NCI-H146 treated with DMSO at 0.1 percent for 48 hours (cell line): Measurements from ENCODE around the gene C20orf141.
A peak's percentile ranks its signal among the peaks of the same experiment; 100 is the strongest.
"Not testable (repeated sequence)": the region's sequence is repeated elsewhere in the genome, so short reads cannot be mapped to it uniquely, and the experiment has no call there.

ENCODE experiments used
- DNase-seq: peaks from one replicate; lab custom pipeline; 2025; ENCODE audit not compliant: unreplicated experiment; lab: John Stamatoyannopoulos, UW

The C20orf141 gene

DNA sequence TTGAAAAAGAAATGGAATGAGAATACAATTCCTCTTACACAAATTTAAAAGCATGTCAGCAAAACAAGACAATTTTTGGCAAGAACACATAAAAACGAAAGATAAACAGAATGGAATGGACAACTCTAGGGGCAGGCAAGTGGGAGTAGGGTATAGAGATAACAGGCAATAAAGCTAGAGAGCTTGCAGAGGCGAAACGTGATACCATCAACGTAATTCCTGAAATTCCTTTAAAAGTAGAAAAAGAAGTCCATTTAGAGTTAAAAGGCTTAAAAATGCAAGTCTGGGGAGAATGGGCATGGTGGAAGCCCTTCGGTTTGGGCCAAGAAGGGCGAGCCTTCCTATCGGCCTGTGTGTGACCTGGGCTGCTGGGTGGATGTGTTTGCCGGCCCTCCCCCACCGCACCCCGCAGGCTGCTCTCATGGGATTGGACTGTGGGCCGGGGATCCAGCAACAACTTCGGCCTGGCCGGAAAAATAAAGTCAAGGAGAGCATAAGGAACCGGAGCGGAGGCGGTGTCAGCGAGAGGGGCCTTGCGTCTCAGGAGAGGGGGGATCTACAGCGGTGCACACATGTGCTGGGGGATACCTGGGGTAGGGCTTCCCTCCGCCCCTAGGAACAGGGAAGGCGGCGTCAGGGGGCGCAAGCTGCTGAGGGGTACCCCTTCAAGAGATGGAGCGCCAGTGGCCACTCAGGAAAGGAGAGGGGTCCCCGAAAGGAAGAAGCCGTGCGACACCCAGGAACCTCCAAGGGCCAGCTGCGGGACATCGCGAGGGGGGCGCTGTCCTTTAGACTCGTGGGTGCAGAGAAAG is 5.5 kb downstream of the C20orf141 start:
- no peak for DNase-seq

DNA sequence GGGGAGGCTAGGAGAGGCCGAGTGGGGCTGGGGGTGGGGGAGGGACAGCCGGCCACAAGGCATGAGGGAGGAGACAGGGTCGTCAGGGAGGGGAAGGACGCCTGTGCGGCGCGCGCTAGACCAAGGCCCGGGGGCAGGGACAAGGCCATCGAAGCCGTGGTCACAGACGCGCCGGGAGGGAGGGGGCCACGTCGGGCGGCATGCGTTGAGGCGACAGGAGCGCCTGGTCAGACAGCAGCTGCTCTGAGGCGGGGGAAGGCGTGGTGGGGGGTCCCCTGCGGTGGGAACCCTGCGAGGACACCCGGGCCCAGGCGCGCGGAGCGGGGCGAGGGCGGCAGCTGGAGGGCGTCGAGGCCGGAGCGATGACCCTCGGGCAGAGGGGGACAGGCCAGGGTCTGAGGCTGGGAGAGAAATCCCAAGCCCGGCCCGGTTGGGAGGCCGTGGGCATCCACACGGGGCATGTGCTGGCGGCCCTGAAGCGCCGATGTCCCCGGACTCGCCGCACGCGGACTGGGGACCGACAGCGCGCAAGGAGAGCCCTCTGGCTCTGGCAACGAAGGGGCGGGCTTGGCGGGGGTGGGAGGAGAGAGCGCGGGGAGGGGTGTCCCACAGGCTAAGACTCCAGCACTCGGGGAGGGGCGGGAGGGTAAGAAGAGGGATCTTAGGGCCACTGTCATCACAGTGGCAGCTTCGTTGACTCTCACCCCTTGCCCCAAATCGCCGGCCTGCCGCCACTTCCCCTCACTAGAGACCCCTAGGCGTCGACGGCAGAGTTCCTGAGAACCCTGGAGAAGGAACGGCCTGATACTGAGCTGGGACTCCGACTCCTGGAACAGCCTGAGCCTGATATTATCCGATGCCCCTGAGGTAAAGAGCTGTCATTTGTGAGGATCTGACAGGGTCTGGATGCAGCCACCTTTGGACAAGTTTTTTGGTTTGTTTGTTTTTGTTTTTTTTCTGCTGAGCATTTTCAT is 6.4 kb downstream of the C20orf141 start:
- DNase-seq: no peak

DNA sequence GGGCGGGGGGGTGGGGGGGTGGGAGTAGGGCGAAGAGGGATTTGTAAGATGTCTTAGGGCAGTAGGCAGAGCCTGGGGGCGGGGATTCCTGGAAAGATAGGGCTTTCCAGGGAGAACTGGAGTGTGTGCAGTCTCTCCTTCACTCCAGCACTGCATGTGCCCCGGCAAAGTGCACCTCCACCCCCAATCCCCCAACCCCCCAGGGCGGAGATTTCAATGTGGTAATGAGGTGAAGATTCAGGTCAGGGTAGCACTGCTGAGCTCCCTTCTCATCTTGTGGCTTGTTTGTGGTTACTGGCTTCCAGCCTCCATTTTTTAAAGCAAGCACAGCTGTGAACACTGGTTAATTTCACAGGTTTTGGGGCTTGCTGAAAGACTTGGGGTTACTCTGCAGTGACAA is 7.3 kb downstream of the C20orf141 start:
- no peak for DNase-seq

DNA sequence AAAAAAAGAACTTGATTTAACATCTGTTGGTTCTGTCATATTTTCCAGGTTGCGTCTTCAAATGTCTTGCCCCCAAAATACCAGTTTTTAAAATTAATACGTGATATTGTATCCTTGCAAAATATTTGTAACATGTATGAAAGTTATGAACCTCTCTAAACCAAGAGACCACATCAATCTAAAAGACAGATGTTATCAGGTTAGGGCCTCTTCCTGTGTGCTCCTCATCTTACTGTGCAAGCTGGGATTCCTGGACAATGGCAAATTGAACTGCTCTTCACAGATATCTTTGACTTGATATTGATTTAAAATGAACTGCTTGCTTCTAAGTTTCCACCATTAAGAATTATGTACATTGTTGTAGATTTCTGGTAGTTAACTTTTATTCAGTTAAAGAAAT is 11.0 kb downstream of the C20orf141 start:
- no peak for DNase-seq

DNA sequence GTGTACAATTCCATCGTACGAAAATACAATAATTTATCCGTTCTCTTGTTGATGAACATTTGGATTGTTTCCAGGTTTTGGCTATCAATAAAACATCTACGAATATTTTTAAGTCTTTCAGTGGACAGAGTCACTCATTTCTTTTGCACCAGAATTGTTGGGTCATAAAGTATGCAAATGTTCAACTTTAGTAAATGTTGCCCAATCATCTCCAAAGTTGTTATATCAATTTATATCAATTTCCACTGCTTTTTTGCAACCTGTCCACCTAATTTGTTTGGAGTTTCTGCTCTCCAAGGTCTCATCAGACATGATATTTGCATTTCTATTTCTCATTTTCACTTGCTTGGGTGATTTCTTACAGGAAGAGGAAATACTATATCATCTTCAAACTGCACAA is 11.9 kb downstream of the C20orf141 start:
- no peak for DNase-seq

DNA sequence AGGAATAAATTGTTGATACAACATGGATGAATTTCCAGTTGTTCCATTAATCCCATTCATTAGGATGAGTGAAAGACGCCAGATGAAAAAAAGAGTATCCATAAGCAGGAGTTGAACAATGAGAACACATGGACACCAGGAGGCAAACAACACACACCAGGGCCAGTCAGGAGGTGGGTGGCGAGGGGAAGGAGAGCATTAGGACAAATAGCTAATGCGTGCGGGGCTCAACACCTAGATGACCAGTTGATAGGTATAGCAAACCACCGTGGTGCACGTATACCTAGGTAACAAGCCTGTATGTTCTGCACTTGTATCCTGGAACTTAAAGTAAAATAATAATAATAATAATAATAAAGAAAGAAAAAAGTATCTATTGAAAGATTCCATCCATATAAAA is 14.6 kb downstream of the C20orf141 start:
- no peak for DNase-seq

DNA sequence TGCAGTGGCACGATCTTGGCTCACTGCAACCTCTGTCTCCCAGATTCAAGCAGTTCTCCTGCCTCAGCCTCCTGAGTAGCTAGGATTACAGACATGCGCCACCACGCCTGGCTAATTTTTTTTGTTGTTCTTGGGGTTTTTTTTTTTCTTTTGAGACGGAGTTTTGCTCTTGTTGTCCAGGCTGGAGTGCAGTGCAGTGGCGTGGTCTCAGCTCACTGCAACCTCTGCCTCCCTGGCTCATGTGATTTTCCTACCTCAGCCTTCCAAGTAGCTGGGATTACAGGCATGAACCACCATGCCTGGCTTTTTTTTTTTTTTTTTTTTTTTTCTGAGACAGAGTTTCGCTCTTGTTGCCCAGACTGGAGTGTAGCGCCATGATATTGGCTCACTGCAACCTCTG is 16.4 kb downstream of the C20orf141 start:
- DNase-seq: not testable (repeated sequence)

DNA sequence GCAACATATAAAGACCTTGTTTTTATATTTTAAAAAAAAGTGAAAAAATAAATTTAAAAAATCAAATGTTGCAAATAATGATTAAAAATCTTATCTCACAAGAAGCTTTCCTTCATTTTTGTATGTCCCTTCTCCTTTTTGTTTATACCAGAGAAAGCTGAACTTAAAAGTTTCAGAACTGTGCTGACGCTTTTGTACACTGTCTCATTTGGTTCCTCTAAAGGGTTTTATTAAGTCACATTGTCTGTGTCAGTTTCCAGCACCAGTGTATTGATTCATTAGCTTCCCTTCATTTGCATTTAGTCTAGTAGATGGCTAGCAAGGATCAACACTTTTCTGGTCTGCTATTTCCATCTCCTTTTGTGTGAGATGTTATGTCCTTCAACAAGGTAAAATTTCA is 19.0 kb downstream of the C20orf141 start:
- DNase-seq: no peak

DNA sequence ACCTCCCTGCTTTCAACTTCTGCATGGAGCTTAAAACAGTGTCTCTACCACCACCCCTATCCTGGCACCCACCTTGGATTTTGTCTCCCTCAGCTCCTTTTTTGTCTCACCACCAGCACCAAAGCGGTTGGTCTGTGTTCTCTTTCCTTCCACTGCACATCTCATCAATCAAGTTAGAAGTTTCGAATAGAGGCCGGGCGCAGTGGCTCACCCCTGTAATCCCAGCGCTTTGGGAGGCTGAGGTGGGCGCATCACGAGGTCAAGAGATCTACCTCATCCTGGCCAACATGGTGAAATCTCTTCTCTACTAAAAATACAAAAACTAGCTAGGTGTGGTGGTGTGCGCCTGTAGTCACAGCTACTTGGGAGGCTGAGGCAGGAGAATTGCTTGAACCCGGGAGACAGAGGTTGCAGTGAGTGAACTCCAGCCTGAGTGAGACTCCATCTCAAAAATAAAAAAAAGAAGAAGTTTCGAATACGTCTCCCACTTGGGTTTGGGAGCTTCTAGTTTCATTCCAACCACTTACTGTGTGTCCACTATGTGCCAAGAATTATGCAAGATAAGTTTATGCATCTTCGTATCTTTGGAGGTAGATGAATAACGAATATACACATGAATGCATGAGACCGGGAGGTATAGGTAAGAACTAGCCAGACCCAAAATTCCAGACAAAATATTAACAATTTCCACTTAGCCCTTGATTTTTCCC is 19.8 kb downstream of the C20orf141 start:
- no peak for DNase-seq

DNA sequence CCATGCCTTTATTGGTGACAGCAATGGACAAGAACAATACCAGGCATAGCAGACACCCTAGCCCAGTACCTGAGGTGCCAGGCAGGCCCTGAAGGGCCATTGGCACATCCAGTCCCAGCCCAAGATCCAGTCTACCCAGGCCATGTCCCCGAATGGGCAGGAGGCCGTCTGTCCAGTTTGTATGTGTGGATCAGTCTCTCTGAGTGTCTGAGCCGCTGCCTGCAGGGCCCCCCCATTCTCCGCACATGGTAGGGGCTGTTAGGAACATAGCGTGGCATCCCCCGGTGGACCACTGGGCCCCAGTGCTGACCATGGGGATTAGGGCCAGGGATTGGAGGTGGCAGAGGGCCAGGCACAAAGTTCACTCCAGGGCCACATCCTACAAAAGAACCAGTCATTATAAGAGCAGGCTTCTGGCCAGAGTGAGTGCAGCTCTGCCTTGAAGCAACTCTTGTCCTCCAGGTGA is 20.6 kb downstream of the C20orf141 start:
- DNase-seq: no peak

DNA sequence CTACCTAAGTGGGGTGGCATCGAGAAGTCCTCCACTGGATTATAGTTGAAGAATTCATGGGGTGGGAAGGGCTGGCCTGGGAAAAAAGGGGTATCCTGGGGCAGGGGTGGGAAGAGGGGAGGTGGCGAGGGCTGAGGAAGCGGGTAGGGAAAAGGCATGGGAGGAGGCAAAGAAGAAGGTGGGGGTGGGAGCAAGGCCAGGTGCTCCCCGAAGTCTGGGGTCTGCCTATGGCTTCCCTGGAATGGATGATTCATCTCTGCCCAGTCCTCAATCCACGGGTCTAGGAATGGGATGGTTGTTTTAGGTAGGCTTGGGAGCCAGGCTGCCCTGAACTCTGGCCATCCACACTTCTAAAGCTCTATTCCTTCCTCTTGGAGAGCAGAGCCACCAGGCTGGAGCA is 21.2 kb downstream of the C20orf141 start:
- no peak for DNase-seq

DNA sequence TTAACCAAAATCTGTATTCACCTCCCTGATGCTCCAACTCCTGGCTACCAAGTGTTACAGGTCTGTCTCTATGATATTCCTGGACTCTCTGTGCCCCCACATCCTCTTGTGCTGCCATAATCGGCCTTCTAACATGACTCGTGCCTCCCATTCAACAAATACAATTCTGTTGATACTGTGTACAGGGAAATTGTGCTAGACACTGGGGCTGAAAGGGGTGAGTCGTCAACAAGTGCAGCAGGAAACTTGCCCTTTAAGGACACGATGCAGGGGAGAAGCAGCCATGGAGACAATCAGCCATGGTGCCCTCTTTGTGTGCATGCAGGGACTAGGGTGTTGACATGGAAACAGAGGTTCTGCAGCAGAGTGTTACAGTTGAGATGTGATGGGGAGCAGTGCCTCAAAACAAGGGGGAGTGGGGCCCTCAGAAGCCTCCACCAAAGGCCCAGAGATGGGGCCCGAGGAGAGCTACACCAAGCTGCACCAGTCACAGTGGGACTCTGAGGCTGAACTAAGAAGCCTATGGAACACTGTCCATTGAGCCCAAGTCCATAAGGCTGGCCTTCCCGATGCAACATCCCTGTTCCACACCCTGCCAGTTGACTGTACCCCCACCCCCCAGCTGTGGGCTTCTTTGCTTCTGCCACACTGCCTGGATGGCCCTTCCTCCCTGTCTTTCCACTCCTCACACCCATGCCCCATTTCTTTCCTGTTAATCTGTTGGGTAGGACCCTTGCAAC is 22.6 kb downstream of the C20orf141 start:
- no peak for DNase-seq

DNA sequence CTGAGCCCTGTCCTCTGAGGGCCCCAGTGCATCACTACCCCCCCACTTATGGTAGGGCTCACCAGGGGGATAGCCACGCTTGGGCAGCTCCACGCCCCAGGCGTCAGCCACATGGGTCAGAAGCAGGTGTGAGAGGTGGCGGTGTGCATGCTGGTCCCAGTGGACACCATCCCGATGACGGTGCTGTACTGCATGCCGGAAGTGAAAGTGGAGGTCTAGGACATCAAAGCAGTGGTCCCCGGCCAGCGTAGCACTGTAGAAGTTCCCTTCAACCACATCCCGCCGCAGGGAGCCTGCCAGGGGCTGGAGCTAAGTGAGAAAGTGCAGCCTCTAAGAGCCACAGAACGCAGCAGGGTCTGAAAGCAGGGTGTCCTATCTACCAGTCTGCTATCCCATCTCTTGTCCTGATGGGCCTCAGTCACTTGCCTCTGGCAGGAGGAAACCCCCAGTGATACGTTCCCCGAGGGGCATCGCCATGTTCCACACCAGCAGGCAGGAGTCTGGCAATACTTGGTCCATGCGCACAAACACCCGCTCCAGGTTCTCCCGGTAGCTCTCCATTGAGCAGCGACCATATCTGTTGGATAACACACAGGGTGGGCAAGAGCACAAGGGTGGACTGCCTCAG is 23.5 kb downstream of the C20orf141 start:
- no peak for DNase-seq

DNA sequence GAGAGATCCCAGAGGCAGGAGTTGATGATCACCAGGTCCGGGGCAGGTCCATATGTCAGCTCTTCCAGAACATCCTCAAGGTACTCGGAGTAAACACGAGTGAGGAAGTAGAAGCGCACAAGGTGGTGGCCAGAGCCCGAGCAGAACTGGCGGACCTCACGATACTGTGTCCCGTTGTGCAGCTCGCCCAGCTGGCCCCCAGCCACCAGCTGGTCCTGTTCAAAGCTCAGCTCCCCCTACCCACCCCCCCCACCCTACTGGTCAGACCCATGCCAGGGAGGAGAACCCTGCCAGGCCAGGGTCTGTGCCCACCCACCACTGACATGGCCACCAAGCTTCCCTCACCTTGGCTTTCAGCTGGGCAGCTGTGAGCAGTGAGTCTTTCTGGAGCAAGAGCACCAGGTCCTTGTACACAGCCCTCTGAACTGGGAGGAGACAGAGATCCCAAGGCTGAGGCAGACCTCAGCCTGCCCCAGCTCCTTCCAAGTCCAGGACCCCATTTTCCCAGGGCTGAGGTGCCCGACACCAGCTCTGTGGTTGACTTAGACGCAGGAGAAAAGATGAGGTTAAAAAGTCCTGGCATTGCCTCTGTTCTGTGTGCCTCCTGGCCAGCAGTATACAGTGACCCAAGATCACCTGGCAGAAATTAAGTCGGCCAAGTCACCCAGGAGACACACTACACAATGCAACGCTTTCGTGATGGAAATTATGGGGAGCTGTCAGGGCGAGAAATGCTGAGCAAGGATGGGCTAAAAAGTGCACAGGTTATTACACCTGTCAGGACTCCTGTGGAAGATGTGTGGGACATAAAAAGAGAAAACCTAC is 24.3 kb downstream of the C20orf141 start:
- no peak for DNase-seq

DNA sequence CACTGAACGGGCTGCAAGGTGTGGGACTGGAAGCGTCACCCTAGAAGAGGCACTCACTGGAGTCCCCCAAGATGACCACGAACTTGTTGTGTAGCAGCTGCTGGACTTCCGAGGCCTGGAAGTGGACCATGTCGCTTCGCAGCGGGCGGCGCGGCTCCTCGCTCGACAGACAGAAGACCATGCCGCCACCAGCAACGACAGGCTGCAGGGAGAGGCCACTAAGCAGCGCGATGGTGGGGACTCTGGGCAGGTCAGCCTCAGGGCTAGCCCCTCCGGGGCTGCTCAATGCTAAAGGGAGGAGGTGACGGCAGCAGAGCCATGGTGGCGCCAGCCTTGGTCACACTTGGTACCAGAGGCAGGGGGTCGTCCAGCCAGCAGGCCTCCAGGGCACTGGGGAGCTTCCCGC is 24.9 kb downstream of the C20orf141 start:
- DNase-seq: no peak

DNA sequence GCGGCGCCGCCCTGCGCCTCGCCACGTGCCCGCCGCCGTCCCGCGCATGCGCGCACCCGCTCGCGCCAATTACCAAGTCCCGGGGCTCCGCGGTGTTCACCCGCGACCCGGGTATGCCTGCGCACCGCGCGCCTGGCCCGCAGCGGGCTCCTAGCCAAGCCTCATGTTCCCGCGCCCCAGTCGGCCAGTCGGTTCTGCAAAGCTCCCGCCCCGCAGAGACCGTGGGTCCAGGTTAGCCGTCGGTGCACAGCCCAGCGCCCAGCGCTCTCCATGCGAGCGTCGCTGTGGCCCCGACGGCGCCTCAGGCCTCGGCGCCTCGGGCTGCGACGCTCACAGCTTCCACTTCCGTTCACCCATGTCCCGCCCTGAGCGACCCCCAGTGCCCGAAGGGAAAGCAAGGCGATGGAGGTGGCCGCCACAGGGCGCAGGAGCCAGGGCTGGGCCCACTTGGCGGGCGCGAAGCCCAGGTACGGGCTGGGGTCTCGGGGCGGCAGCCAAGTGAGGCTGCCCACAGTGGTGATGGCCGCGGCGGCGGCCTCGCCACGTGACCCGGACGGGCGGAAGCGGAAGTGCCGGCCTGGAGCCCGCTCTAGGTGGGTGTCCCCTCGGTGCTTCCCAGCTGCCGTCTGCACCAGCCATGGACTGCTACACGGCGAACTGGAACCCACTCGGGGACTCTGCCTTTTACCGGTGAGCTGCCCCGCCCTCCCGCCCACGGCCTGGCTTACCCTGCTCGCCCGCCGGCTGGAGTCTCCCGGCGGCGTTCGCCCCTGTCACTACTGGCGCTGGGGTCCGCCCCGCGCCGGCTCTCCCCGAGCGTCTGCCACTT is 25.6 kb downstream of the C20orf141 start, which contains the start of the genes PCED1A and VPS16:
PCED1A (minus strand) TSS at position 518 of the 829 bp plus-strand sequence. CDS start 743 bp downstream, outside the sequence.
VPS16 (plus strand) TSS at position 608 of the 829 bp plus-strand sequence; CDS start at position 638, 30 bp downstream.
- peak; percentile 59 for DNase-seq

DNA sequence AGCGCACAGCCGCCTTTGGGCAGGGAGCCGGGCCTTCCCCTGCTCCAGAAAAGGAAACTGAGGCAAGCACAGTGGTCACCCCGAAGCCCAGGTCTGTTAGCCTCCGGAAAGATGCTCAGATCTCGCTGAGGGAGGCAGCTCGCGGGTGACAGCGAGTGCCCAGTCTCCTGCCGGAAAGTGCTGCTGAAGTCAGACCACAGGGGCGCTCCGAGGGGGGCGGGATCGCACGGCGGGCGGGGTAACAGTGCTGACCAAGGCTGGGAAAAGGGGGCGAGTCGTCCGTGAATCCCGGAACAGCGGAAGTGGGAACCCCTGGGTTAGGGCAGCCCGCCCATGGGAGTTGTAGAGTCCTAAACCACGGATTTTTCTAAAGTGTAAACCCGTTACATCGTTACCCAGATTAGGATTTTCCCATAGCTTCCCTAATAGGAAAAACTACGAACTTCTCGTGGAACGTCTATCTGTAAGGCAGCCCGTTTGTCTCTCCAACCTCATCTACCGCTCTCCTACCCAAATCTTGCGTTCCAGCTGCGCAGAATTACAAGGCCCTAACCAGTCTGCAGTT is 26.3 kb downstream of the C20orf141 start:
- DNase-seq: no peak

DNA sequence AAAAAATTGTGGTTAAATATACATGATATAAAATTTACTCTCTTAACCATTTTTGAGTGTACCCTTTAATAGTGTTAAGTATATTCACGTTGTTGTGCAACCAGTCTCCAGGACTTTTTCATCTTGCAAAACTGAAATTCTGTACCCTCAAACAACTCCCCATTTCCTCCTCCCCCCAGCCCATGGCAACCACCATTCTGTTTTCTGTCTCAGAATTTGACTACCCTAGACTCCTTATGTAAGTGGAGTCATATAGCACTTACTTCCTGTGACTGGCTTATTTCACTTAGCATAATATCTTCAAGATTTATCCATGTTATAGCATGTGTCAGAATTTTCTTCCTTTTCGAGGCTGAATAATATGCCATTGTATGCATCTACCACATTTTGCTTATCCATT is 30.8 kb downstream of the C20orf141 start:
- no peak for DNase-seq
